Measurements from ENCODE around the gene TP53RK. TPM values are rescaled to one million over a fixed set of nuclear protein-coding genes. Genes with fewer than 3 reads are reported as not detected.

The TP53RK gene
- total and polyA plus RNA-seq, 2 of the 13 experiments (the other 11 are each of a cell fraction or from before 2014, with no cell fraction given) = 12.9 to 25.5 TPM

GRCh38 chr20:46688151-46689081, 828 bp downstream of the TP53RK start (continued):
- TF ChIP-seq AFF4 (CRISPR knock-in tag; IDR thresholded peaks at IDR 0.05) (0 out of 2 replicates have a peak, but pooled peaks have one; percentile 33), ZNF3 (CRISPR knock-in tag; IDR thresholded peaks at IDR 0.05) (0 out of 2 replicates have a peak, but pooled peaks have one; percentile 18), CEBPG (CRISPR knock-in tag; IDR thresholded peaks at IDR 0.05) (peak; percentile 54; the same call in 1 of the 2 replicates), ZNF781 (CRISPR knock-in tag; IDR thresholded peaks at IDR 0.05; ENCODE audit: borderline replicate concordance, not compliant biosample characterization) (peak; percentile 21), ZNF570 (CRISPR knock-in tag; IDR thresholded peaks at IDR 0.05; ENCODE audit: borderline replicate concordance) (0 out of 2 replicates have a peak, but pooled peaks have one; percentile 65), DMTF1 (CRISPR knock-in tag; IDR thresholded peaks at IDR 0.05) (peak; percentile 17; the same call in 1 of the 2 replicates), SP5 (CRISPR knock-in tag; IDR thresholded peaks at IDR 0.05; ENCODE audit: borderline replicate concordance, low read depth) (0 out of 2 replicates have a peak, but pooled peaks have one; percentile 15)

Data from HepG2 (cell line).